K562 (cell line): ENCODE data around the gene PPP1CA. TPM values are rescaled to one million over a fixed set of nuclear protein-coding genes. Genes with fewer than 3 reads are reported as not detected.
A peak's percentile ranks its signal among the peaks of the same experiment; 100 is the strongest.

Experiments used
- ADNP ChIP-seq: fragments of 200-800 bp; sonication (Bioruptor generic); IDR thresholded peaks from 2 replicates; pipeline ENCODE4 v1.6.1; 2016; ENCODE audit warnings: missing genetic modification characterization, missing compliant biosample characterization
- BMI1 ChIP-seq: fragments of 150-350 bp; IDR thresholded peaks from 2 replicates; pipeline ENCODE4 v1.6.1; 2014; ENCODE audit warnings: low read length
- CXXC5 ChIP-seq: fragments of 250-450 bp; sonication (Bioruptor Pico); IDR thresholded peaks from 2 replicates; pipeline ENCODE4 v1.8.0; 2022; ENCODE audit warnings: inconsistent platforms, mild to moderate bottlenecking, moderate library complexity
- HMGN3 ChIP-seq: IDR thresholded peaks from 2 replicates; pipeline ENCODE4 v1.6.1; 2011; ENCODE audit warnings: borderline replicate concordance, low read depth, mild to moderate bottlenecking, mixed read lengths, low read length; ENCODE audit not compliant: insufficient read length; ENCODE audit errors: extremely low read depth
- POLR2B ChIP-seq: fragments of 450-650 bp; IDR thresholded peaks from 2 replicates; pipeline ENCODE4 v1.6.1; 2018; ENCODE audit warnings: low read depth; ENCODE audit not compliant: partially characterized antibody
- RBM22 ChIP-seq: fragments of 200-400 bp; formaldehyde crosslinking; IDR thresholded peaks from 2 replicates; pipeline ENCODE4 v1.6.1; 2018; ENCODE audit warnings: low read length, low read depth; ENCODE audit not compliant: poor library complexity, severe bottlenecking
- RFX1 ChIP-seq: fragments of 450-650 bp; IDR thresholded peaks from 2 replicates; pipeline ENCODE4 v1.6.1; 2016; ENCODE audit warnings: mild to moderate bottlenecking, moderate library complexity
- SUPT5H ChIP-seq: fragments of 450-650 bp; IDR thresholded peaks from 2 replicates; pipeline ENCODE4 v1.6.1; 2016
- TFAM ChIP-seq: fragments of 250-450 bp; sonication (Bioruptor Pico); conservative IDR thresholded peaks from 2 replicates; pipeline ENCODE4 v1.5.0; 2021; ENCODE audit warnings: mild to moderate bottlenecking, moderate library complexity
- TOE1 ChIP-seq, 2 experiments: fragments of 450-650 bp in 1 of 2; sonication (generic) in 1 of 2; formaldehyde crosslinking in 1 of 2; IDR thresholded peaks; 2 replicates each; pipeline versions ENCODE4 v1.7.1 to v1.8.0; 2016 to 2022; ENCODE audit warnings: borderline replicate concordance in 2 of 2, mild to moderate bottlenecking in 2 of 2, antibody characterized with exemption in 1 of 2, inconsistent platforms in 1 of 2, low read depth in 1 of 2, missing genetic modification reagents in 1 of 2, moderate library complexity in 1 of 2
- ZNF77 ChIP-seq: fragments of 250-450 bp; sonication (Bioruptor Pico); IDR thresholded peaks from 2 replicates; pipeline ENCODE4 v1.5.0; 2020
- polyA plus RNA-seq, 8 experiments: library from polyadenylated mRNA; depleted of rRNA in 4 of 8; stranded (reverse) in 5 of 8; unstranded in 3 of 8; fragments of >200 nt; fragmentation: Nextera tagmentation in 2 of 8; fragmentation: Illumina TruSeq in 1 of 8; extraction: Ambion mirVana in 2 of 8; extraction: Trizol in 1 of 8; gene quantifications; 2 replicates each; pipeline versions ENCODE4 v1.2.1 to v1.2.3, GENCODE V29; 2011 to 2014; ENCODE audit warnings: inconsistent platforms in 1 of 8, missing spikeins in 1 of 8
- total RNA-seq, 7 experiments: library from RNA; depleted of rRNA in 6 of 7; stranded (reverse); fragments of >200 nt in 6 of 7; fragmentation: Illumina TruSeq in 2 of 7; extraction: Trizol in 2 of 7; gene quantifications; 2 replicates each; pipeline versions ENCODE4 v1.2.1 to v1.2.3, GENCODE V29; 2011 to 2021; ENCODE audit warnings: low replicate concordance in 1 of 7
- TF ChIP-seq, protein P1 (sequence below): fragments of 200-800 bp; sonication (Bioruptor generic); IDR thresholded peaks from 2 replicates; pipeline ENCODE4 v1.6.1; 2017; ENCODE audit warnings: missing genetic modification characterization, missing compliant biosample characterization
- TF ChIP-seq, protein P2 (sequence below): sonication (generic); formaldehyde crosslinking; IDR thresholded peaks from 2 replicates; pipeline ENCODE4 v1.8.0; 2023; ENCODE audit warnings: mild to moderate bottlenecking, missing genetic modification reagents
- TF ChIP-seq, protein P3 (sequence below): fragments of 450-650 bp; IDR thresholded peaks from 2 replicates; pipeline ENCODE4 v1.6.1; 2016; ENCODE audit warnings: missing biosample characterization, missing genetic modification characterization
- TF ChIP-seq, protein P4 (sequence below), 2 experiments: fragments of 200-800 bp in 1 of 2; sonication (Bioruptor generic) in 1 of 2; sonication (generic) in 1 of 2; formaldehyde crosslinking in 1 of 2; IDR thresholded peaks in 1 of 2; conservative IDR thresholded peaks in 1 of 2; 2 replicates each; pipeline versions ENCODE4 v1.5.0 to v1.6.1; 2016 to 2020; ENCODE audit warnings: missing compliant biosample characterization in 1 of 2, missing genetic modification characterization in 1 of 2, missing genetic modification reagents in 1 of 2

PPP1CA gene
- total and polyA plus RNA-seq, 9 of the 15 experiments (the other 6 are each of a cell fraction or from before 2014, with no cell fraction given), result 18.2 to 242 (median 188) TPM

DNA sequence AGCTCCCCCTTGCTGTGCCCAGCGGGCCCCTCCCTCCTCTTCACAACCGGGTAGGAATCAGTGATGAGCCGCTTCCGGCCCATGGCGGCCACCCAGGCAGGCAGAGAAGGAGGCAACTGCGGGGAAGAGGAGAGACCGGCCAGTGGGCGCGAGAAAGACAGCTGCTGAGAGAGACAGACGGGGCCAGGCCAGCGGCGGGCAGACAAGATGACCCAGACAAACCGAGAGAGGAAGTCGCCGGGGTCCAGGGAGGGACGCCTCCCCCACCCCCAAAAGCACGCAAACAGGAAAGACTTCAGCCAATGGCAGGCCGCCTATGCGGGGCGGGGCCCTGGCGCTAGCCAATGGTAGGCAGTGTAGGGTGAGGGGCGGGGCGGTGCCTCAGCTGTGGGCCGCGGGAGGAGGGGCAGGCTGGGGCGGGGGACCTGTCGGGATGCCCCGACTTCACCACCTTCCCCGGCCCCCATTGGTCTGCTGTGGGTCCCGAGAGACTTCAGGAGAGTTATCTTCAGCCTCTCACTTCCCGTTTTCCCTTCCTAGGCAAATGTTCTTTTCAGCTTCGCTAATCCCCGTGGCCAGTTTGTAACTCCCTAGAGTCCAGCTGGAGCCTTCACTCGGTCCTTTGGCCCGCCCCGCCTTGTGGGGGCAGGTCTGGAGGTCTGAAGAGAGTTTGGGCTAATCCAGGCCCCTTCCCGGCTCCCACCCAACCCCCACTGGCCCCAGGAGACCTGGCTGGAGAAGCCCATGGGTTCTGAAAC lies 48.2 kb downstream of the PPP1CA start, which contains the start of gene POLD4 (continued):
- TF ChIP-seq ADNP (tag) (no peak), ZNF77 (no peak), RFX1 (no peak), BMI1 (no peak), POLR2B (peak; percentile 83), TOE1 (IDR thresholded peaks at IDR 0.05; ENCODE audit: borderline replicate concordance) (0 out of 2 replicates have a peak, but pooled peaks have one; percentile 50), TOE1 (CRISPR knock-in tag; IDR thresholded peaks at IDR 0.05; ENCODE audit: borderline replicate concordance, low read depth) (no peak), CXXC5 (CRISPR knock-in tag) (peak; percentile 81), RBM22 (no peak), SUPT5H (peak; percentile 89), TFAM (CRISPR knock-in tag) (no peak), HMGN3 (peak; percentile 43)
- TF ChIP-seq, protein P1, sequence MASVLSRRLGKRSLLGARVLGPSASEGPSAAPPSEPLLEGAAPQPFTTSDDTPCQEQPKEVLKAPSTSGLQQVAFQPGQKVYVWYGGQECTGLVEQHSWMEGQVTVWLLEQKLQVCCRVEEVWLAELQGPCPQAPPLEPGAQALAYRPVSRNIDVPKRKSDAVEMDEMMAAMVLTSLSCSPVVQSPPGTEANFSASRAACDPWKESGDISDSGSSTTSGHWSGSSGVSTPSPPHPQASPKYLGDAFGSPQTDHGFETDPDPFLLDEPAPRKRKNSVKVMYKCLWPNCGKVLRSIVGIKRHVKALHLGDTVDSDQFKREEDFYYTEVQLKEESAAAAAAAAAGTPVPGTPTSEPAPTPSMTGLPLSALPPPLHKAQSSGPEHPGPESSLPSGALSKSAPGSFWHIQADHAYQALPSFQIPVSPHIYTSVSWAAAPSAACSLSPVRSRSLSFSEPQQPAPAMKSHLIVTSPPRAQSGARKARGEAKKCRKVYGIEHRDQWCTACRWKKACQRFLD (CRISPR knock-in tag), result 0 out of 2 replicates have a peak, but pooled peaks have one; percentile 54
- TF ChIP-seq, protein P2, sequence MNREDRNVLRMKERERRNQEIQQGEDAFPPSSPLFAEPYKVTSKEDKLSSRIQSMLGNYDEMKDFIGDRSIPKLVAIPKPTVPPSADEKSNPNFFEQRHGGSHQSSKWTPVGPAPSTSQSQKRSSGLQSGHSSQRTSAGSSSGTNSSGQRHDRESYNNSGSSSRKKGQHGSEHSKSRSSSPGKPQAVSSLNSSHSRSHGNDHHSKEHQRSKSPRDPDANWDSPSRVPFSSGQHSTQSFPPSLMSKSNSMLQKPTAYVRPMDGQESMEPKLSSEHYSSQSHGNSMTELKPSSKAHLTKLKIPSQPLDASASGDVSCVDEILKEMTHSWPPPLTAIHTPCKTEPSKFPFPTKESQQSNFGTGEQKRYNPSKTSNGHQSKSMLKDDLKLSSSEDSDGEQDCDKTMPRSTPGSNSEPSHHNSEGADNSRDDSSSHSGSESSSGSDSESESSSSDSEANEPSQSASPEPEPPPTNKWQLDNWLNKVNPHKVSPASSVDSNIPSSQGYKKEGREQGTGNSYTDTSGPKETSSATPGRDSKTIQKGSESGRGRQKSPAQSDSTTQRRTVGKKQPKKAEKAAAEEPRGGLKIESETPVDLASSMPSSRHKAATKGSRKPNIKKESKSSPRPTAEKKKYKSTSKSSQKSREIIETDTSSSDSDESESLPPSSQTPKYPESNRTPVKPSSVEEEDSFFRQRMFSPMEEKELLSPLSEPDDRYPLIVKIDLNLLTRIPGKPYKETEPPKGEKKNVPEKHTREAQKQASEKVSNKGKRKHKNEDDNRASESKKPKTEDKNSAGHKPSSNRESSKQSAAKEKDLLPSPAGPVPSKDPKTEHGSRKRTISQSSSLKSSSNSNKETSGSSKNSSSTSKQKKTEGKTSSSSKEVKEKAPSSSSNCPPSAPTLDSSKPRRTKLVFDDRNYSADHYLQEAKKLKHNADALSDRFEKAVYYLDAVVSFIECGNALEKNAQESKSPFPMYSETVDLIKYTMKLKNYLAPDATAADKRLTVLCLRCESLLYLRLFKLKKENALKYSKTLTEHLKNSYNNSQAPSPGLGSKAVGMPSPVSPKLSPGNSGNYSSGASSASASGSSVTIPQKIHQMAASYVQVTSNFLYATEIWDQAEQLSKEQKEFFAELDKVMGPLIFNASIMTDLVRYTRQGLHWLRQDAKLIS, result 0 out of 2 replicates have a peak, but pooled peaks have one; percentile 25
- TF ChIP-seq, protein P3, sequence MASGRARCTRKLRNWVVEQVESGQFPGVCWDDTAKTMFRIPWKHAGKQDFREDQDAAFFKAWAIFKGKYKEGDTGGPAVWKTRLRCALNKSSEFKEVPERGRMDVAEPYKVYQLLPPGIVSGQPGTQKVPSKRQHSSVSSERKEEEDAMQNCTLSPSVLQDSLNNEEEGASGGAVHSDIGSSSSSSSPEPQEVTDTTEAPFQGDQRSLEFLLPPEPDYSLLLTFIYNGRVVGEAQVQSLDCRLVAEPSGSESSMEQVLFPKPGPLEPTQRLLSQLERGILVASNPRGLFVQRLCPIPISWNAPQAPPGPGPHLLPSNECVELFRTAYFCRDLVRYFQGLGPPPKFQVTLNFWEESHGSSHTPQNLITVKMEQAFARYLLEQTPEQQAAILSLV, result no peak
- TF ChIP-seq, protein P4, sequence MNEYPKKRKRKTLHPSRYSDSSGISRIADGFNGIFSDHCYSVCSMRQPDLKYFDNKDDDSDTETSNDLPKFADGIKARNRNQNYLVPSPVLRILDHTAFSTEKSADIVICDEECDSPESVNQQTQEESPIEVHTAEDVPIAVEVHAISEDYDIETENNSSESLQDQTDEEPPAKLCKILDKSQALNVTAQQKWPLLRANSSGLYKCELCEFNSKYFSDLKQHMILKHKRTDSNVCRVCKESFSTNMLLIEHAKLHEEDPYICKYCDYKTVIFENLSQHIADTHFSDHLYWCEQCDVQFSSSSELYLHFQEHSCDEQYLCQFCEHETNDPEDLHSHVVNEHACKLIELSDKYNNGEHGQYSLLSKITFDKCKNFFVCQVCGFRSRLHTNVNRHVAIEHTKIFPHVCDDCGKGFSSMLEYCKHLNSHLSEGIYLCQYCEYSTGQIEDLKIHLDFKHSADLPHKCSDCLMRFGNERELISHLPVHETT (CRISPR knock-in tag; conservative IDR thresholded peaks at IDR 0.05 in 1 of 2, IDR thresholded peaks at IDR 0.05 in 1 of 2), result no peak
